Astrocyte of the spinal cord (primary cell): ENCODE data around the gene RPAP3.

Experiments used
- DNase-seq: peaks from one replicate; pipeline ENCODE4 v3.0.0; 2011; ENCODE audit warnings: low read depth, low spot score
- H3K4me3 ChIP-seq: 2 replicates; pipeline ENCODE4 v1.5.1; 2011; ENCODE audit warnings: low read depth, mild to moderate bottlenecking, low read length, moderate library complexity
- in situ Hi-C: cut with HindIII; loops from 2 replicates; pipeline ENCODE4 v1.10.0; 2017; ENCODE audit warnings: low sequenced_read_pairs
- TF ChIP-seq, protein P1 (sequence below): IDR thresholded peaks from 2 replicates; pipeline ENCODE4 v1.5.1; 2012; ENCODE audit warnings: low read depth, mild to moderate bottlenecking, low read length, inconsistent platforms

Gene RPAP3

DNA sequence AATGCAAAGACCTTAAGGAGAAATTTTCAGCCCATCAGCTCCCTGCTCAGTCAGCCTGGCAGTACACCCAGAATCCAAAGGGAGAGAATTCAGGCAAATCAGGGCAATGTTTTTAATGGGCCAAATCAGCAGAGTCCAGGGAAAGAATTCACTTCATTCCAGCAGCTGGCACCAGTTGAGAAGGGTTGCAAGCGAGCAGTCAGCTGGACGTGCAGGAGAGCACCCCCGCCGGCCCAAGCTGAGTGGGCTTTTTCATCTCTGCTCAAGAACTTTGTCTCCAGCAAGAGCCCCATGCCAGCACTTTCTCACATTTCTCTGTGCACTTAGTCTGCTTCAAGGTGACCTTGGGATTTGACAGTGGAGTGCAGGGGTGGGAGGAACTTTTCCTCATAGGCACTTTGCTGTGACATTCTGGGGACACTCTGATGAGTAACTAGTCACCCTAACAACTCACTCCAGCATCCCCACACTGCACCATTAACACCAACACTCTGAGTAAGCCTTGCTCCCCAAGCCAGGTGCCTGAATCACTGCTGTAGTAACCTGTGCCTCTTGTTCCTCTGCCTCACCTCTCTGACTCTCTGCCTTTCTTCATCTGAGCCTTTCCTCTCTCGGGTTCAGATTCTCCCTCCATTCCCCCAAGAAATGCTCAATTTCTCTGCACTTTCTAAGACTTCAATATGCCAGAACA, 17.3 kb upstream of the RPAP3 start:
- in situ Hi-C loops, result no loop called here
- no peak for DNase-seq
- no peak overlapping the region for H3K4me3 ChIP-seq
- TF ChIP-seq, protein P1, sequence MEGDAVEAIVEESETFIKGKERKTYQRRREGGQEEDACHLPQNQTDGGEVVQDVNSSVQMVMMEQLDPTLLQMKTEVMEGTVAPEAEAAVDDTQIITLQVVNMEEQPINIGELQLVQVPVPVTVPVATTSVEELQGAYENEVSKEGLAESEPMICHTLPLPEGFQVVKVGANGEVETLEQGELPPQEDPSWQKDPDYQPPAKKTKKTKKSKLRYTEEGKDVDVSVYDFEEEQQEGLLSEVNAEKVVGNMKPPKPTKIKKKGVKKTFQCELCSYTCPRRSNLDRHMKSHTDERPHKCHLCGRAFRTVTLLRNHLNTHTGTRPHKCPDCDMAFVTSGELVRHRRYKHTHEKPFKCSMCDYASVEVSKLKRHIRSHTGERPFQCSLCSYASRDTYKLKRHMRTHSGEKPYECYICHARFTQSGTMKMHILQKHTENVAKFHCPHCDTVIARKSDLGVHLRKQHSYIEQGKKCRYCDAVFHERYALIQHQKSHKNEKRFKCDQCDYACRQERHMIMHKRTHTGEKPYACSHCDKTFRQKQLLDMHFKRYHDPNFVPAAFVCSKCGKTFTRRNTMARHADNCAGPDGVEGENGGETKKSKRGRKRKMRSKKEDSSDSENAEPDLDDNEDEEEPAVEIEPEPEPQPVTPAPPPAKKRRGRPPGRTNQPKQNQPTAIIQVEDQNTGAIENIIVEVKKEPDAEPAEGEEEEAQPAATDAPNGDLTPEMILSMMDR, result no peak

DNA sequence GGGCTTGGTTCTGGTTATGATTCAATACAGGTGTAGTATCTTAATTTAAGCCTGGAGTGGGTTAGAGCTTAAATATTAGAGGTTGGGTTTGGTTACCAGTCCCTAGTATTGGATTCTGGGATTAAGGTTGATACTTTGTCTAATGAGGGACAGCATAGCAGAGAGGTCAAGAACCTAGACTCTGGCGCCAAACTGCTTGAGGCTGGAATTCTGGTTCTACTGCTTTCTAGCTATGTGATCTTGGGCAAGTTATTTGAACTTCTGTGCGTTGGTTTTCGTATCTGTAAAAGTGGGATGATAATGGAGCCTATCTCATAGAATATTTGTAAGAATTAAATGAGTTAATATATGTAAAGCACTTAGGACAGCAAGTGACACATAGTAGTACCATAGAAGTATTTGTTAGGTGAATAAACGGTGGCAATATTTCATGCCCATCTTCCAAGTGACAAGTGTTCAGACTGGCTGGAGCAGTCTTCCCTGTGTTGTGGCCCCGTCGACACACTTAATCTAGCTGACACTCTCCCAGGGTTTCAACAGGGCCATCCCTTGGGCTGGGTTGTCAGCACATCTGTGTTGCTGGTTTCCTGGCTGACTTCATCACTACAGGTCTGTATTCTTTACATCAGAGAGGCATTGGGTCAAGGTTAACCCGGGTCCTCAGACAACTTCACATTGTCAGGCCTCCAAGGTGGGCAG, 16.5 kb upstream of the RPAP3 start:
- no peak for DNase-seq
- in situ Hi-C loops, result no loop called here
- H3K4me3 ChIP-seq, result no peak overlapping the region
- TF ChIP-seq, protein P1, result no peak

DNA sequence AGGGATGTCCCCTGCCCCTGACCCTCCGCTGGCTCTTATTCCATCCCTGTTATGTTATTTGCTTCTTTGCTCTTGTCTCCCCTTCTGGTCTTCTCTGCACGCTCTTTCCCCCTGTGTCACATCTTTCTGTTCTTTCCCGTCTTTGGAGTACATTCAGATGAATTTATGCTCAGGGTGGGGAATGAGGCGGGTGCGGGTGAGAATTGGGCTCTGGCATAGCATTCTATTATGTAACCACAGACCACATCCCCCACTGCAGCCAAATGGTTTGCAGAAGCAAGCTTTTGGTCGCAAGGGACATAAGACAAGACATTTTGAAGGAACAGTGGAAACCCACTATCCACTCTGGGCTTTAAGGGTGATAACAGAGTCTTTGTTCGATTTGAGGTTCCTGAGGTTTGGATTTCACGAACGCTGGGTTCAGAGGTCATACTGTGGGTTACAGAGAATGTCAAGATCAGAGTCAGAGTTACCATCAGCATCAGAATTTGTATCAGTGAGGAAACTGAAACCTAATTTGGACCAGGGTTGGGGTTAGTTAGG, 15.7 kb upstream of the RPAP3 start:
- no peak overlapping the region for H3K4me3 ChIP-seq
- in situ Hi-C loops, result no loop called here
- no peak for DNase-seq
- TF ChIP-seq, protein P1, result no peak

DNA sequence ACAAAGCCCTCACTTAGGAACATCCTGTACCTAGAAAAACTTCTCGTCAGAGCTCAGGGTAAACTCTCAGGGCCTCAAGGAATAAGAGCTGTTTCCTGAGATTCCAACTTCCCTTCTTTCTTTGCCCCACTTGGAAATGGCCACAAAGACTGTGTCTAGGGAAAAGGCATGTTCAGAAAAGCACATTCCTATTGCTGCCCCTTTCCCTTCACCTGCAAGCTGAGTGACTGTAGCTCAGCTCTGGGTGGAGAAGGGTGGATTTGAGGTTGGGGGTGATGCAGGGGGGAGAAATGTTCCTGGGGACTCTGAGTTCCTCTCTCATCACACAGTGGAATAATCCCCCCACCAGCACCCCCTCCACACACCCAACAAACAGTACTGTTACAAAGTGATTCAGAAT, 12.7 kb upstream of the RPAP3 start:
- in situ Hi-C loops, result no loop called here
- no peak for DNase-seq
- H3K4me3 ChIP-seq, result no peak overlapping the region
- TF ChIP-seq, protein P1, result no peak

DNA sequence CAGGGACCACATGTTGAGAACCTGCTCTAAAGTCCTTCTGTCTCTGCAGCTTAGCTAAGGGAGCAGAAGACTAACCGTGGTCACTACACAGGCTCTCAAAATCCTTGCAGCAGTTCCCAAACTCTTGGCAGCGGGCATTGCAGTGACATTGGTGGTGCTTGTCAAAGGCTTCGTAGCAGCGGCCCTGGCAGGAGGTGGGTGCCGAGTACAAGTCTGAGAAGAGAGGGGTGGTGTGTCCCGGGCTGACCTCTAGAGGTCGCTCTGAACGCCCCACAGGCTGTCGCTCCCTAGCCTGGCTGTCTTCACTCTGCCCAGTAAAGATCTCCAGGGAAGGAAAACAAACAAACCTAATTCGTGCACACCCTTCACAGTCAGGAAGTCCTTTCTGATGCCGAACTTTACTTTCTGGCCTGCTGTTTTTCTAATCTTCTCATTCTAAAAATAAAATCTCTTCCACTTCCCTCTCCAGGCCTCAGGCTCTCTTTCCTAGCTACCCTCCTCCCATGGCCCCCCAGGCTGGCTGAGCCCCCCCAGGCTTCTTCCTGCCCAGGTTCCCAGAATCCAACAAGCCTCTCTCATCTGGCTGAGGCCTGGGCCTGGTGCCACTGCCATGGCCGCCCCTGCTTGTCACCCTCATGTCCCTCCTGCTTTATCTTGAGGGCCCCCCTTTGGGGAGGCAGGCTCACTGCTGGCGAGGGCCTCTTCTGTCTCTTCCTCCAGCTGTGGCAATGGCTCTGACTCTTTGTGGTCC, 11.8 kb upstream of the RPAP3 start:
- TF ChIP-seq, protein P1, result peak; percentile 93
- H3K4me3 ChIP-seq, result no peak overlapping the region
- in situ Hi-C loops, result no loop called here
- DNase-seq, result peak; percentile 84

DNA sequence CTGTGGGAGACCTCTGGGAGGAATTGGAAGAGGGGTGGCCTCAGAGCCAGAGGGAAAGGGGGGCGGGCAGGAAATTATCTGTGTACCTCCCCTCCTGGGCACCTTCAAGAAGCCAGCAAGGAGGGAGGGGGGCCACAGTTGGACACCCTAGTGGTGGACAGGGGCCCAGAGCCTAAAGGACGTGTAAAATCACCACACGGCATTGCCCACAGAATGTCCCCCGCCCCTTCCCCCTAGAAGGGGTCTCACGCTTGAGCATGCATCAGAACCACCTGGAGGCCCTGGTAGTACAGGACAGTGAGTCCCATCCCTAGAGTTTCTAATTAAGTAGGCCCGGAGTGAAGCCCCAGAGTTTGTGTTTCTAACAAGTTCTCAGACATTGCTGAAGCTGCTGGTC, 11.2 kb upstream of the RPAP3 start:
- in situ Hi-C loops, result no loop called here
- no peak for DNase-seq
- no peak overlapping the region for H3K4me3 ChIP-seq
- TF ChIP-seq, protein P1, result no peak
